ENCODE measurements around the gene LKAAEAR1. TPM values are rescaled to one million over a fixed set of nuclear protein-coding genes. Genes with fewer than 3 reads are reported as not detected.
A peak's percentile ranks its signal among the peaks of the same experiment; 100 is the strongest.

The LKAAEAR1 gene
- total and polyA plus RNA-seq, 2 of the 13 experiments (the other 11 are each of a cell fraction or from before 2014, with no cell fraction given) = not detected

GRCh38 chr20:64090165-64090564 is 6.0 kb upstream of the LKAAEAR1 start (continued):
- TF ChIP-seq NFE2L2 (IDR thresholded peaks at IDR 0.05; ENCODE audit: low read length) (no peak), SP5 (CRISPR knock-in tag; IDR thresholded peaks at IDR 0.05; ENCODE audit: borderline replicate concordance, low read depth) (no peak), ZNF251 (CRISPR knock-in tag; IDR thresholded peaks at IDR 0.05) (0 out of 2 replicates have a peak, but pooled peaks have one; percentile 26), MTERF4 (CRISPR knock-in tag; IDR thresholded peaks at IDR 0.05) (no peak), RFX3 (CRISPR knock-in tag; IDR thresholded peaks at IDR 0.05) (peak; percentile 35; the same call in 1 of the 2 replicates), ZBTB49 (CRISPR knock-in tag; IDR thresholded peaks at IDR 0.05; ENCODE audit: borderline replicate concordance) (no peak), ZBTB39 (CRISPR knock-in tag; IDR thresholded peaks at IDR 0.05) (no peak), ZNF350 (CRISPR knock-in tag; IDR thresholded peaks at IDR 0.05; ENCODE audit: borderline replicate concordance, low read depth) (no peak), HNF4G (IDR thresholded peaks at IDR 0.05; ENCODE audit: borderline replicate concordance, low read depth, low read length) (no peak), HNF4G (CRISPR knock-in tag; IDR thresholded peaks at IDR 0.05; ENCODE audit: borderline replicate concordance, low read depth) (no peak), ZNF256 (CRISPR knock-in tag; conservative IDR thresholded peaks at IDR 0.05) (no peak), POLR2AphosphoS2 (IDR thresholded peaks at IDR 0.05; ENCODE audit: low read depth, low read length) (no peak), NFATC3 (CRISPR knock-in tag; IDR thresholded peaks at IDR 0.05) (no peak), STAG1 (CRISPR knock-in tag; IDR thresholded peaks at IDR 0.05) (no peak), ZNF574 (CRISPR knock-in tag; IDR thresholded peaks at IDR 0.05) (no peak), E2F5 (CRISPR knock-in tag; conservative IDR thresholded peaks at IDR 0.05) (no peak), MNT (IDR thresholded peaks at IDR 0.05) (peak; percentile 87), TAF15 (IDR thresholded peaks at IDR 0.05; ENCODE audit: low read depth, low read length, poor library complexity, severe bottlenecking) (no peak), ZNF232 (CRISPR knock-in tag; IDR thresholded peaks at IDR 0.05; ENCODE audit: borderline replicate concordance) (no peak)

Measured in HepG2 (cell line).